HG03442 (cell line): ENCODE measurements around the gene CCN5.
"Not testable (repeated sequence)": the region's sequence is repeated elsewhere in the genome, so short reads cannot be mapped to it uniquely, and the experiment has no call there.

Experiments
- ATAC-seq: cut with Tn5 transposase; IDR thresholded peaks from one replicate; pipeline ENCODE4 v1.9.1; 2021; ENCODE audit warnings: mild to moderate bottlenecking, moderate library complexity; ENCODE audit not compliant: unreplicated experiment

Gene CCN5

GRCh38 chr20:44756011-44756688 is 41.0 kb downstream of the CCN5 start:
- no peak for ATAC-seq

GRCh38 chr20:44756956-44757355 is 41.8 kb downstream of the CCN5 start:
- no peak for ATAC-seq

GRCh38 chr20:44758247-44759101 is 43.3 kb downstream of the CCN5 start:
- ATAC-seq = no peak

GRCh38 chr20:44759595-44759994 is 44.4 kb downstream of the CCN5 start:
- no peak for ATAC-seq

- no peak for ATAC-seq
Measured at GRCh38 chr20:44761423-44761822, 46.3 kb downstream of the CCN5 start.

- no peak for ATAC-seq
Measured at GRCh38 chr20:44762466-44763140, 47.4 kb downstream of the CCN5 start.

GRCh38 chr20:44763798-44764197 is 48.6 kb downstream of the CCN5 start:
- ATAC-seq = not testable (repeated sequence)

GRCh38 chr20:44765091-44765490 is 49.9 kb downstream of the CCN5 start:
- ATAC-seq = no peak

GRCh38 chr20:44765701-44766347 is 50.7 kb downstream of the CCN5 start:
- no peak for ATAC-seq

GRCh38 chr20:44768256-44768655 is 53.1 kb downstream of the CCN5 start:
- no peak for ATAC-seq

GRCh38 chr20:44768854-44769480 is 53.8 kb downstream of the CCN5 start:
- ATAC-seq = no peak

GRCh38 chr20:44769481-44769863 is 54.3 kb downstream of the CCN5 start:
- ATAC-seq = no peak

- ATAC-seq = no peak
Measured at GRCh38 chr20:44770484-44771171, 55.5 kb downstream of the CCN5 start.

GRCh38 chr20:44771172-44771535 is 56.0 kb downstream of the CCN5 start:
- no peak for ATAC-seq

GRCh38 chr20:44772636-44773035 is 57.5 kb downstream of the CCN5 start:
- no peak for ATAC-seq

GRCh38 chr20:44773070-44773829 is 58.1 kb downstream of the CCN5 start:
- ATAC-seq = no peak

- ATAC-seq = no peak
Measured at GRCh38 chr20:44776980-44777379, 61.8 kb downstream of the CCN5 start.
